GM12872 (cell line): ENCODE results near the gene UBQLN1.

Source experiments
- TF ChIP-seq, protein P1 (sequence below): IDR thresholded peaks from 3 replicates; pipeline ENCODE4 v1.5.1; 2011; ENCODE audit warnings: low read depth, mild to moderate bottlenecking, low read length, moderate library complexity; ENCODE audit not compliant: insufficient read depth

The UBQLN1 gene

DNA sequence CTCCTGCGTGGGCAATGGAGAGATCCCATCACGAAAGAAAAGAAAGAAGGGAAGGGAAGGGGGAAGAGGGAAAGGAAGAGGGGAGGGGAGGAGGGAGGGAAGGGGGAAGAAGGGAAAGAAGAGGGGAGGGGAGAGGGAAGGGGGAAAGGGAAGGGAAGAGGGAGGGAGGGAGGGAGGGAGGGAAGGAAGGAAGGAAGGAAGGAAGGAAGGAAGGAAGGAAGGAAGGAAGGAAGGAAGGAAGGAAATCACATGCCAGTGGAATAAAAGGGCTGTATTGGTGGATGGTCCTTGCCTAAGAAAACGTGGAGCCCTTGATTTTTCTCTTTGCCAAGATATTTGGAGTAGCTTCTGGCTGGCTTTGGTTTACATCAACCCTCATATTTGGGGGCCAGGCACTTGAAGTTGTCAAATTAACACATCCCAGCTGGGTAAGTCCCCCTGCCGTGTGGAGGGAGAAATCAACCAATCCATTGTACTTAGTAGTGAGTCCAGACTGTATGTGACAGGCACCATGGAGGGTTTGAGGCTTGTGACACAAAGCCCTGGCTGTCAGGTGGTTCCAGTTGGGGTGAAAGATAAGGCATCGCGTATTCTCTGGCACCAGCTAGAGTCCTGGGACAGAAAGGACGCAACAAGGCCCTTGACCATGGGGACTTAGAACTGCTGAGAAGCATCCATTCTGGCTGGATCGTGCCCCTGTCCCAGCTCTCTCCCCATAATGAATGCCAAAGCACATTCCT is 61.1 kb downstream of the UBQLN1 start:
- TF ChIP-seq, protein P1, sequence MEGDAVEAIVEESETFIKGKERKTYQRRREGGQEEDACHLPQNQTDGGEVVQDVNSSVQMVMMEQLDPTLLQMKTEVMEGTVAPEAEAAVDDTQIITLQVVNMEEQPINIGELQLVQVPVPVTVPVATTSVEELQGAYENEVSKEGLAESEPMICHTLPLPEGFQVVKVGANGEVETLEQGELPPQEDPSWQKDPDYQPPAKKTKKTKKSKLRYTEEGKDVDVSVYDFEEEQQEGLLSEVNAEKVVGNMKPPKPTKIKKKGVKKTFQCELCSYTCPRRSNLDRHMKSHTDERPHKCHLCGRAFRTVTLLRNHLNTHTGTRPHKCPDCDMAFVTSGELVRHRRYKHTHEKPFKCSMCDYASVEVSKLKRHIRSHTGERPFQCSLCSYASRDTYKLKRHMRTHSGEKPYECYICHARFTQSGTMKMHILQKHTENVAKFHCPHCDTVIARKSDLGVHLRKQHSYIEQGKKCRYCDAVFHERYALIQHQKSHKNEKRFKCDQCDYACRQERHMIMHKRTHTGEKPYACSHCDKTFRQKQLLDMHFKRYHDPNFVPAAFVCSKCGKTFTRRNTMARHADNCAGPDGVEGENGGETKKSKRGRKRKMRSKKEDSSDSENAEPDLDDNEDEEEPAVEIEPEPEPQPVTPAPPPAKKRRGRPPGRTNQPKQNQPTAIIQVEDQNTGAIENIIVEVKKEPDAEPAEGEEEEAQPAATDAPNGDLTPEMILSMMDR: no peak

DNA sequence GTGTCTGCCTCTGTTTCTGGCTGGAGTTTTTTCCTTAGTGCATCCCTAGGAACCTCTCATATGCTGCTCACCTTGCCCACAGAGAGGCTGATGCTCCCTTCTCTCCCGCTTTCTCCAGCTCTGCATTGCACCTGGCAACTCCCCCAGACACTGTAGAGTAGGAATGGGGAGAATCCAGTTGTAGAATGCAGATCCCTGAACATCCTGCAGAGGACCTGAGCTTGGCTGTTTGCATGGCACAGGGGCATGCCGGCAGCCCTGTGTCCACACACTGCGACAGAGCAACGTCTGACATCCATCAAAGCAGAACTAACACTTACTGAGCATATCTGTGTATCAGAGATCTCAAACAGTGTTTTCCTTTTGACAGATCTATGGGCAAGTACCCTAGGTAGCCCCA is 65.0 kb downstream of the UBQLN1 start:
- TF ChIP-seq, protein P1: no peak

DNA sequence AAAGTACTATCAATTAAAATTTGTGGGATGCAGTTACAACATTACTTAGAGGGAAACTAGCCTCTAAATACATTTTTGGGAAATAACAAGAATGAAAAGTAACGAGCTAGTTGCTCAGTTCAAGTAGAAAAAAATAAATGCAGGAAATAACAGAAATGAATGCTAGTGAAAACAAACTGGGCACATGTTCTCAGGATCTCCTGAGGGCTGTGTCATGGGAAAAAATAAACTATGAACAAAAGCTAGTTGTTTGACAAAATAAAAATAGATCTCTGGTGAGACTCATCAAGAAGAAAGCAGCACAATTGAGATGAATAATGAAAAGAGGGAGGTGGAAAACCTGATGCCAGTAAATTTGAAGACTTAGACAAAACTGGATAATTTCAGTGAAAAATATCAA is 68.5 kb downstream of the UBQLN1 start:
- TF ChIP-seq, protein P1: no peak

DNA sequence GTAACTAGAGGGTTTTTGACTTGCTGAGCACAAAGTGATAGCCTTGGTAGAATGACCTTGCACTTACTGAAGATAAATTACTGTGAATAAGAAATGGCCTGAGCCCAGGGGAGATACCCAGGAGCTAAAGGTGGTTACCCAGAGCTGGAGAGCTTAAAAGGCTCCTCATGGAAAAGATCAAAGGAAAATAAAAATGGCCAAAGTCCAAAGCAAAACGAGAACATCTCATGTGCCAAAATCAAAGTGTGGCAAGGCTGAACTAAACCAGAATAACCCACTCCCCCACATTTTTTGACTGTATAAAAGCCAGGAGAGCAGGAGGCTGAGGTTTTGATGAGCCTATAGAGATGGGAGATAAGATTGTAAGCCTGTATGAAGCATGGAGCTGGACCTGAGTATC is 70.4 kb downstream of the UBQLN1 start:
- TF ChIP-seq, protein P1: no peak

DNA sequence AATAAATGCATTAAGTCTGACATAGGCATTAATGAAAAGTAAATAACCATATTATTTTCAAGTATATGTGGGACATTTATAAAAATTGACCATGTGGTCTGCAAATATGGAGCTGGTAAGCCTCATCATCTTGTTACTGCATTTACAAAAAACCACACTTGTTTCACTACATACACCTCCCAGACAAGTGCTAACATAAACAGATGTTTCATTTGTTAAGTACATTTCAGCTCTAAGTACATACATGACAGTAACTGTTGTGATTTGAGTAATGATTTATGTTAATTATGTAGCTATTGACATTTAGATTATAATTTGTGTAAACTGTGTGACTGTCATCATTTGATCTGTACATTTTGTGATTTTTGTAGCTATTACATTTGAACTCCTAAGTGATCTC is 70.9 kb downstream of the UBQLN1 start:
- TF ChIP-seq, protein P1: no peak

DNA sequence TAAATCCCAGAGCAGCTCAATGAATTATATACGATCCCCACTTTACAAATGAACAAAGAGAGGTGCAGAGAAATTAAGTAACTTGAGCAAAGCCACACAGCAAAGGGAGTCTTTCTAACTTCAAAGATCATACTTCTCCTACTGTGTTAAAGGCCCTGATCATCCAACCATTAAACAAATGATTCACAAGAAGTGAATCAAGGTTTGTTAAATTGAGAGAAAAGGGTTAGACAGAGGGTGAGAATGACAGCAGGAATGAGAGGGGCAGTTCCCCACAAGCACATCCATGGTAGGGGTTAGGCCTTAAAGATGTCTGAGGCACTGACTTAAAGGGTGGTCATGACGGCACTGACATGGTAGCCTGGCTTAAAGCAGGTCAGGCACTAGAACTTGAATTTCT is 74.1 kb downstream of the UBQLN1 start:
- TF ChIP-seq, protein P1: no peak

DNA sequence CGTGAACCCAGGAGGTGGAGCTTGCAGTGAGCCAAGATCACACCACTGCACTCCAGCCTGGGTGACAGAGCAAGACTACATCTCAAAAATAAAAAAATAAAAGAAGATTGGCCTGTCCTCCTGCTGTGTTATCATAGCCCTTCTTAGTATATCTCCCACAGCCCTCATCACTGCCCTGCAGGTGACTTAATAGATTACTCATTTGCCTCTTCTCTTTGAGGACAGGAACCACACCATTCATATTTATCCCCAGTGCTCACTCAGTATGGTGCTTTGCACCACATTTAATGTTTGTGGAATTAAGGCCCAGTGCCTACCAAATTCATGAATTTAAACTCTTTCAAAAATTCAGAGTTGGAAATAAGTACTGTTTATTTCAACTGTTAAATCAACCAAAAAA is 74.5 kb downstream of the UBQLN1 start:
- TF ChIP-seq, protein P1: no peak
